ENCODE results near the gene ZBP1.

ZBP1 gene

GRCh38 chr20:57620274-57620990, at the start of gene ZBP1:
ZBP1 (minus strand) TSS chr20:57620426; CDS start chr20:57620295, 131 bp downstream.
- no peak for TF ChIP-seq TCF4 (CRISPR knock-in tag; IDR thresholded peaks at IDR 0.05; ENCODE audit: borderline replicate concordance)
- TF ChIP-seq TSHZ2 (CRISPR knock-in tag; IDR thresholded peaks at IDR 0.05): no peak
- TF ChIP-seq ISL1 (CRISPR knock-in tag; IDR thresholded peaks at IDR 0.05): no peak
- TF ChIP-seq ZNF565 (CRISPR knock-in tag; conservative IDR thresholded peaks at IDR 0.05; ENCODE audit: low read depth): no peak
- TF ChIP-seq, protein P1, sequence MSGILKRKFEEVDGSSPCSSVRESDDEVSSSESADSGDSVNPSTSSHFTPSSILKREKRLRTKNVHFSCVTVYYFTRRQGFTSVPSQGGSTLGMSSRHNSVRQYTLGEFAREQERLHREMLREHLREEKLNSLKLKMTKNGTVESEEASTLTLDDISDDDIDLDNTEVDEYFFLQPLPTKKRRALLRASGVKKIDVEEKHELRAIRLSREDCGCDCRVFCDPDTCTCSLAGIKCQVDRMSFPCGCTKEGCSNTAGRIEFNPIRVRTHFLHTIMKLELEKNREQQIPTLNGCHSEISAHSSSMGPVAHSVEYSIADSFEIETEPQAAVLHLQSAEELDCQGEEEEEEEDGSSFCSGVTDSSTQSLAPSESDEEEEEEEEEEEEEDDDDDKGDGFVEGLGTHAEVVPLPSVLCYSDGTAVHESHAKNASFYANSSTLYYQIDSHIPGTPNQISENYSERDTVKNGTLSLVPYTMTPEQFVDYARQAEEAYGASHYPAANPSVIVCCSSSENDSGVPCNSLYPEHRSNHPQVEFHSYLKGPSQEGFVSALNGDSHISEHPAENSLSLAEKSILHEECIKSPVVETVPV (CRISPR knock-in tag; IDR thresholded peaks at IDR 0.05): no peak
- no peak for TF ChIP-seq ZNF70 (CRISPR knock-in tag; IDR thresholded peaks at IDR 0.05)
- TF ChIP-seq ZC3H10 (CRISPR knock-in tag; IDR thresholded peaks at IDR 0.05): no peak
- no peak for TF ChIP-seq PPARA (CRISPR knock-in tag; IDR thresholded peaks at IDR 0.05; ENCODE audit: borderline replicate concordance)
- TF ChIP-seq, protein P2, sequence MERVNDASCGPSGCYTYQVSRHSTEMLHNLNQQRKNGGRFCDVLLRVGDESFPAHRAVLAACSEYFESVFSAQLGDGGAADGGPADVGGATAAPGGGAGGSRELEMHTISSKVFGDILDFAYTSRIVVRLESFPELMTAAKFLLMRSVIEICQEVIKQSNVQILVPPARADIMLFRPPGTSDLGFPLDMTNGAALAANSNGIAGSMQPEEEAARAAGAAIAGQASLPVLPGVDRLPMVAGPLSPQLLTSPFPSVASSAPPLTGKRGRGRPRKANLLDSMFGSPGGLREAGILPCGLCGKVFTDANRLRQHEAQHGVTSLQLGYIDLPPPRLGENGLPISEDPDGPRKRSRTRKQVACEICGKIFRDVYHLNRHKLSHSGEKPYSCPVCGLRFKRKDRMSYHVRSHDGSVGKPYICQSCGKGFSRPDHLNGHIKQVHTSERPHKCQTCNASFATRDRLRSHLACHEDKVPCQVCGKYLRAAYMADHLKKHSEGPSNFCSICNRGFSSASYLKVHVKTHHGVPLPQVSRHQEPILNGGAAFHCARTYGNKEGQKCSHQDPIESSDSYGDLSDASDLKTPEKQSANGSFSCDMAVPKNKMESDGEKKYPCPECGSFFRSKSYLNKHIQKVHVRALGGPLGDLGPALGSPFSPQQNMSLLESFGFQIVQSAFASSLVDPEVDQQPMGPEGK (CRISPR knock-in tag; IDR thresholded peaks at IDR 0.05; ENCODE audit: borderline replicate concordance): no peak
- no peak for TF ChIP-seq OSR1 (CRISPR knock-in tag; IDR thresholded peaks at IDR 0.05)
- TF ChIP-seq ZFP30 (CRISPR knock-in tag; IDR thresholded peaks at IDR 0.05): no peak
- no peak for TF ChIP-seq BACH2 (CRISPR knock-in tag; IDR thresholded peaks at IDR 0.05; ENCODE audit: borderline replicate concordance)
- TF ChIP-seq CSDC2 (CRISPR knock-in tag; IDR thresholded peaks at IDR 0.05): no peak
- TF ChIP-seq RARB (CRISPR knock-in tag; IDR thresholded peaks at IDR 0.05): no peak
- no peak for TF ChIP-seq TOX (CRISPR knock-in tag; IDR thresholded peaks at IDR 0.05; ENCODE audit: borderline replicate concordance)
- TF ChIP-seq CREB5 (CRISPR knock-in tag; IDR thresholded peaks at IDR 0.05; ENCODE audit: low read depth): no peak
- TF ChIP-seq ZFP3 (CRISPR knock-in tag; IDR thresholded peaks at IDR 0.05): no peak
- TF ChIP-seq ARNTL (CRISPR knock-in tag; IDR thresholded peaks at IDR 0.05; ENCODE audit: borderline replicate concordance, low read depth): no peak
- TF ChIP-seq ESRRG (CRISPR knock-in tag; IDR thresholded peaks at IDR 0.05): no peak
- ATAC-seq: no peak

DNA sequence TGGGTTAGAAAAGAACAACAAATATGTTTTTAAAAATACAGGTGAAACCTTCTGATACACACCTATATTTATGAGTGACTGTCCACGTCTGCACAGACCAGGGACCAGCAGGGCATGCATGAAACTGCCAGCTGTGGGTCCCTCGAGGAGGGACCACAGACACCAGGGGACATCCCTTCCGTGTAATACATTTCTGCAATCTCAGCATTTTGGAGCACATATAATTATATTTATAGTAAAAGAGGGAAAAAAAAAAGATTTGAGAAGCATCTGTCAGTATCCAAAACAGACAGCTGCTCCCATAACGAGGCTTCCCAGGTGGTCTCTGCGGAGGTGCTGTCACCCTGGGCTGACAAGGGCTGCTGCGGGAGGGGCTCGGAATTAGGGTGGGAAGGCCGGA, 49.4 kb upstream of the ZBP1 start:
- TF ChIP-seq ZNF8 (CRISPR knock-in tag; IDR thresholded peaks at IDR 0.05) (no peak), ZNF565 (CRISPR knock-in tag; conservative IDR thresholded peaks at IDR 0.05; ENCODE audit: low read depth) (no peak), ARNTL (CRISPR knock-in tag; IDR thresholded peaks at IDR 0.05; ENCODE audit: borderline replicate concordance, low read depth) (no peak), ISL1 (CRISPR knock-in tag; IDR thresholded peaks at IDR 0.05) (no peak), PPARA (CRISPR knock-in tag; IDR thresholded peaks at IDR 0.05; ENCODE audit: borderline replicate concordance) (no peak), ESRRG (CRISPR knock-in tag; IDR thresholded peaks at IDR 0.05) (no peak), OSR1 (CRISPR knock-in tag; IDR thresholded peaks at IDR 0.05) (no peak)
- TF ChIP-seq, protein P1 (CRISPR knock-in tag; IDR thresholded peaks at IDR 0.05): no peak
- ATAC-seq: no peak

All from SK-N-SH treated with all-trans-retinoic acid at 6 μM for 48 hours (cell line).